Lung (tissue), 12 donors: ENCODE results near the gene RIMS4. TPM values are rescaled to one million over a fixed set of nuclear protein-coding genes. Genes with fewer than 3 reads are reported as not detected.

Source experiments
- ATAC-seq: fragments of 200-7000 bp; cut with Tn5 transposase; one replicate; pipeline ENCODE4 v1.9.1; 2020; ENCODE audit warnings: moderate number of reproducible peaks; ENCODE audit not compliant: insufficient read depth, low FRiP score
- DNase-seq, 3 donors: peaks; one replicate each; pipeline ENCODE4 v3.0.0-alpha.2; 2013 to 2017
- H3K27ac ChIP-seq, 2 donors: one replicate each; pipeline ENCODE4 v1.5.1; 2013; ENCODE audit warnings: mild to moderate bottlenecking in 2 of 2, moderate library complexity in 2 of 2, control low read depth in 1 of 2, inconsistent platforms in 1 of 2, low read depth in 1 of 2, low read length in 1 of 2
- H3K27me3 ChIP-seq, 3 donors: one replicate each; pipeline ENCODE4 v1.5.1; 2013; ENCODE audit warnings: low read length in 2 of 3; ENCODE audit not compliant: control insufficient read depth in 3 of 3, insufficient read depth in 3 of 3
- H3K36me3 ChIP-seq, 4 donors: one replicate each; pipeline ENCODE4 v1.5.1; 2013; ENCODE audit warnings: low read length in 4 of 4, mild to moderate bottlenecking in 1 of 4, moderate library complexity in 1 of 4; ENCODE audit not compliant: control insufficient read depth in 4 of 4, insufficient read depth in 4 of 4
- H3K4me1 ChIP-seq, 5 donors: one replicate each; pipeline ENCODE4 v1.5.1; 2013; ENCODE audit warnings: low read length in 5 of 5, mild to moderate bottlenecking in 2 of 5, moderate library complexity in 1 of 5; ENCODE audit not compliant: control insufficient read depth in 5 of 5, insufficient read depth in 5 of 5
- H3K4me3 ChIP-seq: one replicate; pipeline ENCODE4 v1.5.1; 2013; ENCODE audit warnings: mild to moderate bottlenecking, control low read depth, moderate library complexity
- H3K9ac ChIP-seq, 2 donors: one replicate each; pipeline ENCODE4 v1.5.1; 2013; ENCODE audit warnings: low read length in 2 of 2, control low read depth in 1 of 2; ENCODE audit not compliant: insufficient read depth in 1 of 2
- H3K9me3 ChIP-seq, 4 donors: one replicate each; pipeline ENCODE4 v1.5.1; 2013; ENCODE audit warnings: low read length in 3 of 4, mild to moderate bottlenecking in 1 of 4, moderate library complexity in 1 of 4; ENCODE audit not compliant: control insufficient read depth in 4 of 4, insufficient read depth in 3 of 4
- CTCF ChIP-seq: IDR thresholded peaks from 2 replicates; pipeline ENCODE4 v1.5.1; 2012; ENCODE audit warnings: mild to moderate bottlenecking; ENCODE audit errors: control extremely low read depth, extremely low read depth
- WGBS, 2 donors: extraction: QIAGEN DNeasy Blood & Tissue Kit; methylation state at CpG; one replicate each; pipeline ENCODE4 v1.1.7; 2013; 5-methylcytosine and 5-hydroxymethylcytosine counted together
- polyA plus RNA-seq, 2 donors: library from polyadenylated mRNA; stranded (reverse); fragments of 200-250 nt; gene quantifications; one replicate each; pipeline ENCODE4 v1.2.1, GENCODE V29; 2013
- total RNA-seq, 2 donors: library from RNA; depleted of rRNA in 1 of 2; stranded (reverse); fragments of >200 nt in 1 of 2; gene quantifications; one replicate each; pipeline ENCODE4 v1.2.1, GENCODE V29; 2014 to 2021
- donor health status: control.
- donor health status: control.
- donor health status: Bipolar disorder and iron deficiency.
- donor health status: healthy.
- donor health status: DM: yes; HTN: yes; CAD: no.

RIMS4 gene
- total and polyA plus RNA-seq, 4 donors: 0.43 to 5.6 (median 1.6) TPM

- no peaks in the 10 kb centered on the region for H3K36me3 ChIP-seq
- H3K9ac ChIP-seq: no peak overlapping the region
- peaks cover 3 to 46% (median 12%) of the 10 kb centered on the region in 3 donors for H3K27me3 ChIP-seq
- ATAC-seq (no peak), DNase-seq (no peak)
- H3K4me3 ChIP-seq: no peak overlapping the region
- peaks cover 0 to 47% (median 5%) of the 10 kb centered on the region in 5 donors for H3K4me1 ChIP-seq
- H3K27ac ChIP-seq: no peak overlapping the region
- peaks cover 0 to 14% (median 6%) of the 10 kb centered on the region in 4 donors for H3K9me3 ChIP-seq
- no peak for TF ChIP-seq CTCF
- WGBS, 2 donors: 82 to 85% methylated on average over 4 of the region's 4 CpGs
These were observed 2.7 kb downstream of the RIMS4 start for GRCh38 chr20:44807684-44808056.

DNA sequence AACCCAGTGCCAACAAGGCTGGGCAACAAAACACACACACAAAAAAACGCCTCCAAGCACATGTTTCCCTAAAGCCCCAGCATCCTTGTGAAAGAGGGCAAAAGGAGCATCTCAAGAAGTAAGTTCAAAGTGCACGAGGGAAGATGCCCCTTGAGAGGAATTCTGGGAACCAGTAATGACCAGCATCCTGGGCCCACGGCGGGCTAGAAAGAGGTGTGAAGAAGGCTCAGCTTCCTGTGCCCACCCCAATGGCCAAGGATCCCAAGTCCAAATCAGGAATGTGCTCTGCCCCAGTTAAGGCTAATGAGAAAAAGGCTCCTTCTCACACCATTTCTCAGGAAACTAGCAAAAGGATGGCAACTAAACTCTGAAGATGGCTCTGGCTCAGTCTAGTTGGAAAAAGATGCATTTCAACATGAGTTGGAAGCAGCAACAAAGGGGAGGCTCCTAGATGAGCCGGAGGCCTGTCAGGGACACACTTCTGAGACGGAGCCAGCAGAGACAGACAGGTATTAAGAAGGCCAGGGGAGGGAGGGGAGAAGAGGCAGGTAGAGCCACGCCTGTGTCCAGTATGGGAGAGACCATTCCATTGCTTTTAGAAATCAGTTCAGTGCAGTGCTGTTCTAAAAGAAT lies 3.2 kb downstream of the RIMS4 start:
- TF ChIP-seq CTCF: no peak
- Histone ChIP-seq H3K4me3 (no peak overlapping the region), H3K9ac (no peak overlapping the region), H3K9me3 (peaks cover 0 to 11% (median 3%) of the 10 kb centered on the region in 4 donors), H3K27ac (no peak overlapping the region), H3K27me3 (peaks cover 3 to 43% (median 12%) of the 10 kb centered on the region in 3 donors), H3K4me1 (peaks cover 0 to 47% (median 5%) of the 10 kb centered on the region in 5 donors), H3K36me3 (no peaks in the 10 kb centered on the region)
- 71 to 74% methylated on average over 6 to 7 of the region's 7 CpGs for WGBS, 2 donors
- no peak for DNase-seq
- no peak for ATAC-seq

DNA sequence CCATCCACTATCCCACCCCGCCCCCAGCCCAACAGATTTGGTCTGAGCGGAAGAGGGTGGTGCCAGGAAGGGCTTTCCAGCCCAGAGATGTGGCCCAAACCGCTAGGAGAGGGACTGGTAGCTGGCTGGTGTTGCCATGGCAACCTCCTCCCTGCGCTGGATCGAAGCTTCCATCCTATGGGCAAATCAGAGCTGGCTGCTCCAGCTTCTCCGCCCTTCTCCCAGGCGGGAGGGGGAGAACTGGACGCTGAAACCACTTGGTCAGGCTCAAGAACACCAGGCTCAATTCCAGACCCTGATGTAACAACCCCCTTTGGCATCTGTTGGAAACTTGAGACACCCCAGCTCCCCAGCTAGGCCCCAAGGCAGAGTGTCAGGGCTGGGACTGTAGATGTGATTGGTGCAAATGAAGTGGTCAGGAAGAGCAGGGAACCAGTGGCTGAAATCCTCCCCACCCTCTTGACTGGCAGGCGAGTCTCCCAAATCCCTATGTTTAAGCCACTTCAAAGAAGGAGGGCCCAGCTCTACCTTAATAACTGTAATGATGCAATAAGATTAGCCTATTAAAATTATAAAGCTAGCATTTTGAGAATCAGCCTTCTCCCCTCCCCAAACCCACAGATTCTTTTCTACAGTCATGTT lies 4.2 kb downstream of the RIMS4 start:
- WGBS, 2 donors: 15 to 17% methylated on average over 9 of the region's 9 CpGs
- no peak overlapping the region for H3K9ac ChIP-seq
- H3K4me3 ChIP-seq: no peak overlapping the region
- no peak overlapping the region for H3K27ac ChIP-seq
- peaks cover 0 to under 1% (median 0%) of the 10 kb centered on the region in 4 donors for H3K9me3 ChIP-seq
- H3K4me1 ChIP-seq: peaks cover 0 to 47% (median 5%) of the 10 kb centered on the region in 5 donors
- H3K36me3 ChIP-seq: no peaks in the 10 kb centered on the region
- peak; percentile 54 for ATAC-seq
- TF ChIP-seq CTCF: no peak
- DNase-seq: peak; percentile 96 to 99 (median 99)
- H3K27me3 ChIP-seq: peaks cover 3 to 34% (median 3%) of the 10 kb centered on the region in 3 donors
